IPS-18c (cell line): ENCODE data around the gene KNG1.

Experiments used
- H3K4me3 ChIP-seq: 2 replicates; pipeline ENCODE4 v1.7.0; 2013; ENCODE audit warnings: low read depth, mild to moderate bottlenecking, low read length, moderate library complexity; ENCODE audit not compliant: insufficient read depth
- H3K9me3 ChIP-seq: one replicate; pipeline ENCODE4 v1.6.1; 2013; ENCODE audit warnings: mild to moderate bottlenecking, low read length, moderate library complexity; ENCODE audit not compliant: control insufficient read depth, insufficient read depth

Gene KNG1

DNA sequence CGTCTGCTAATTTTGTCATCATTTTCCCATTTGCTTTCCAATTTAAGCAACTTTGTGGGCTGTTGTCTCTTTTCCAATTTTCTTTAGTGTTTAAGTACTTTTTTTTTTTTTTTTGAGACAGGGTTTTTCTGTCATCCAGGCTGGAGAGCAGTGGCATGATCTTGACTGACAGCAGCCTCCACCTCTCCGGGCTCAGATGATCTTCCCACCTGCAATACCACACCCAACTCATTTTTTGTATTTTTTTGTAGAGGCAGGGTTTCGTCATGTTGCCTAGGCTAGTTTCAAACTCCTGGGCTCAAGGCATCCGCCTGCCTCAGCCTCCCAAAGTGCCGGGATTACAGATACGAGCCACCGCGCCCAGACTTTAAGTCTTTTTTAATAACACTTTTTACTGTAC, 40.1 kb downstream of the KNG1 start:
- no peaks in the 10 kb centered on the region for H3K9me3 ChIP-seq
- H3K4me3 ChIP-seq, result no peak overlapping the region

GRCh38 chr3:186757686-186758220, 40.6 kb downstream of the KNG1 start:
- no peak overlapping the region for H3K4me3 ChIP-seq
- H3K9me3 ChIP-seq, result no peaks in the 10 kb centered on the region

DNA sequence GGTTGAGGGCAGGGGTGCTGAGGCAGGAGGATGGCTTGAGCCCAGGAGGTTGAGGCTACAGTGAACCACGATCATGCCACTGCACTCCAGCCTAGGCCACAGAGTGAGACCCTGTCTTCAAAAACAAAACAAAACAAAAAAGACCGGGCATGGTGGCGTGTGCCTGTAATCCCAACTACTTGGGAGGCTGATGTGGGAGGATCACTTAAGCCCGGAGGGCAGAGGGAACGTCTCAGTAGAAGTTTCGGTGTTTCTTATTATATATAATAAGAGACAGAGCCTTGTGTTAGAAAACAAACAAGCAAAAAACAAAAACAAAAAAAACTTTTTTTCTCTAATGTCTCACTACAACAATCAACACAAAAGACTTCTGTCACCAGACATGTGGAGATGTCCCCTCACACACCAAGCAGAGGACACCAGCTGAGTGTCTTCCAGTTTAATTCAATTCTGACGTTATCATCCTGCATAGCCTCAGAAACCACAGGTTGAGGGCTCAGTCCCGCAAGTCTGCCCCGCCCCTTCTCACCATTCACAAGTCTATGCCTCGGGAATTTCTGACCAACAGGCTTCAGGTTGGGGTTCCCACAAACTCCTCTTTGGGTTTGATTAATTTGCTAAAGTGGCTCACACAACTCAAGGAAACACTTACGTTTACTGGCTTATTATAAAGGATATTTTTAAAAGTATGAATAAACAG, 42.2 kb downstream of the KNG1 start:
- Histone ChIP-seq H3K9me3 (no peaks in the 10 kb centered on the region), H3K4me3 (no peak overlapping the region)

DNA sequence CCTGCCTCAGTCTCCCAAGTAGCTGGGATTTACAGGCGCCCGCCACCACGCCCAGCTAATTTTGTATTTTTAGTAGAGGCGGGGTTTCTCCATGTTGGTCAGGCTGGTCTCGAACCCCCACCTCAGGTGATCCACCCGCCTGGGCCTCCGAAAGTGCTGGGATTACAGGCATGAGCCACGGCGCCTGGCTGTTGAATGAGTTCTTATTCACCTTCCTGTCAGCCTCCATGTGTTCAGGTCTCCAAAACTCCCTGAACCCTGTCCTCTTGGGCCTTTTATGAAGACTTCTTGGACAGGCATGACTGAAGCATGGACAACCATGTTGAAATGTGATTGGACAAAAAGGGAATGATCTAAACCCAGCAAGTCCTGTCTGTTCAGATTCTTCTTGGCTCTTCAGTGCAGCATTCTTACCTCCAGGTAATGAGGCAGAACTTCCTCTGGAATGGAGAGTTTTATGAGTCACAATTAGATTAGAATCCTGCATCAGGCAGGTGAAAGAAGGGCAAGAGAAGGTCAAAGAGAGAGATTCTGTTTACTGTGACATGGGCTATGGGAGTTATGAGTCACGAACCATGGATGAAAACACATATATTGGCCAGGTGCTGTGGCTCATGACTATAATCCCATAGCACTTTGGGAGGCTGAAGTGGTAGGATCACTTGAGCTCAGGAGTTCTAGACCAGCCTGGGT, 43.1 kb downstream of the KNG1 start:
- Histone ChIP-seq H3K9me3 (no peaks in the 10 kb centered on the region), H3K4me3 (no peak overlapping the region)

DNA sequence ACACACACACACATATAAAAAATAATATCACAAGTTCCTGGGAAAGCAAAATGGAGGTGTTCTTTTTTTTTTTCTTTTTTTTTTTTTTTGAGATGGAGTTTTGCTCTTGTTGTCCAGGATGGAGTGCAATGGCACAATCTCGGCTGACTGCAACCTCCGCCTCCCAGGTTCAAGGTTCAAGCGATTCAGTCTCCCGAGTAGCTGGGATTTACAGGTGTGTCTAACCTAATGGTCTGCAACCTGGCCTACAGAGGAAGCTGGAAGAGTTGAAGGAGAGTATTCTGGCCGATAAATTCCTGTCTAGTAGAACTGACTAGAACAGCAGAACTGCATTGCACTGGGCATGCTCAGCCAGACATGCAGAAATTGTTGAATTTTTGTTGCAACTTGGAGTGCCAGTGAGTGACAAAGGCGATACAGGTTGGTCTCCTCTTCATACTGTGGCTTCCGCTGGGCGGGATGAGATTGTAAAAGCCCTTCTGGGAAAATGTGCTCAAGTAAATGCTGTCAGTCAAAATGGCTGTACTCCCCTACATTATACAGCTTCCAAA, 43.8 kb downstream of the KNG1 start:
- no peak overlapping the region for H3K4me3 ChIP-seq
- H3K9me3 ChIP-seq, result no peaks in the 10 kb centered on the region

DNA sequence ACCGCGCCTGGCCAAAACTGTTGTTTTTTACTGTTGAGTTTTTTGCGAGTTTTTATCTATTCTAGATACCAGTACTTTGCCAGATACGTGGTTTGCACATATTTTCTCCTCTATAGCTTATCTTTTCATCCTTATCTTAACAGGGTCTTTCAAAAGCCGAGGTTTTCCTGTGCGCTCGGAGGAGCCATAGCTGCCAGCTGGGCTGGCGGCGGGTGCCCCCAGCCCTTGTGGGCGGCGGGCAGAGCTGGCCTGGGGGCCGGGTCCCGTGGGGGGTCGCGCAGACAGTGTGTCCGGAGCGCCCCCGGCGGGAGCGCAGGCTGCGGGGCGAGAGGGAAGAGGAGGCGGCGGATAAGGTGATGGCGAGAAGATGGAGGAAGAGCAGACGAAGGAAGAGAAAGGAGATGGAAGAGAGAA, 55.1 kb downstream of the KNG1 start:
- peaks cover 2% of the 10 kb centered on the region for H3K9me3 ChIP-seq
- H3K4me3 ChIP-seq, result peak overlapping the region; percentile 15; the same call in 1 of the 2 replicates

DNA sequence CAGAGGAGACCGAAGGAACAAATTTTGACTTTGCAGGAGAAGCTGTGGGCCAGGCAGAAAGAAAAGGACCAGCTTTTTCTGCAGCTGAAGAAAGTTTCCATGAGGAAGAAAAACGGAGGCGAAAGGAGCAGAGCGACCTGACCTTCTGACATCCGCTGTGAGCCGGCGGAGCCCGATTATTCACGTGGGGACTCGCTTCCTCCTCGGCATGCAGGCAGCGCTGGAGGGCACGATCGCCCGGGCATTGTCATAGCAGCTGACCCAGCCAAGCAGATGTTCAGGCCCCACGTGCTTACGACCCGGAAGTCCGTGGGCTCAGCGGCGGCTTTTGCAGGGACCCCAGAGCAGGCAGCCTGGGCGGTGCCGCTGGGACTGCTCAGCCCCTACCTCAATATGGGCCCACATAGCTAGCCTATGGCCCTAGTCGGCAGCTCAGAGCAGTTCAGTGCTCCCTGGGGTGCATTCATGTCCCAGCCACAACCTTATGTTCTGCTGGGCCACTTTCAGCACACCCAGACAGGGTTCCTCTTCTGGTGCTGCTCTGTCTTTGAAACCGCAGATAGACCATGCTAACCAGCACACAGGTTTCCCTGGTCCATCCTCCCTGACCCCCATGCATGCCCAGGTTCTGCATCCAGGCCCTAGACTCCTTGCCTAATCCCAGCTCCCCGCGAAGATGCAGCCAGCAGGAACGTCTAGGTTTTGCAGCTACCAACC, 55.7 kb downstream of the KNG1 start:
- peaks cover 2% of the 10 kb centered on the region for H3K9me3 ChIP-seq
- peak overlapping the region; percentile 15; the same call in 1 of the 2 replicates for H3K4me3 ChIP-seq

DNA sequence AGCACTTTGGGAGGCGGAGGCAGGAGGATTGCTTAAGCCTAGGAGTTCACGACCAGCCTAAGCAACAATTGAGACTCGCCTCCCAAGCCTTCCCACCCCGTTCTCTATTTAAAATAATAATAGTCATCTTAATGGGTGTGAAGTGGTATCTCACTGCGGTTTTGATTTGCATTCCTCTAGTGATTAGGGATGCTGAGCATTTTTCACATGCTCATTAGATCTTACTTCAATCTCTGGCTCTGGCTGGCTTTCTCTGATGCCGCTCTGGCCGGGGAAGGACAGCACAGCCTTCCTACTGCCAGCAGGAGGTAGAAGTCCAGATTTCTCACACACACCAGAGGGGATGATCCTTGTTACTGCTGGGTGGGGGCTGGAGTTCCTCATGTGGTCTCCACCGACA, 58.8 kb downstream of the KNG1 start:
- Histone ChIP-seq H3K4me3 (no peak overlapping the region), H3K9me3 (peaks cover 2% of the 10 kb centered on the region)

GRCh38 chr3:186779204-186779603, 62.0 kb downstream of the KNG1 start:
- no peaks in the 10 kb centered on the region for H3K9me3 ChIP-seq
- H3K4me3 ChIP-seq, result no peak overlapping the region

DNA sequence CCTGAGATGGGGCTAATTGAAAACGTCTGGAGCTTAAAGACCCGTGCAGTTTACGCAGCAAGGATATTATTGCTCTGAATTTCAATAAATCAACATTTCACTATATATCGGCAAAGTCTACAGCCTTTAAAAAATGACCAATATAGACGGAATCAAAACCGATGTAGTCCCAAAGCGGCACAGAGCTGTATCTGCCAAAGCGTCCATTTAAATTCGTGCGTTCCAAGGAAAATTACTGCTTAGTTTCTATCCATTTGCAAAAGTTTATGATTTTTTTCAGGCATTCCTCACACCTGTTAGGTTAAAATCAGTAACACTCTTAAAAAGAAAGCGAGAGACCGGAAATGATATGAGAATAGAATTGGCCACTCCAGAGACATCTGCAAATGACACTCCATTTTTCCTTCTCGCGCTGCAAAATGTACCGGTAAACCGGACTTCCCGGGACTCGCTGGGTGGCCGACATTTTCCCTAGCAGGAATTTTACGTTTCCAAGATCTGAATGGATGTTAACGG, 65.4 kb downstream of the KNG1 start:
- no peaks in the 10 kb centered on the region for H3K9me3 ChIP-seq
- H3K4me3 ChIP-seq, result peak overlapping the region; percentile 98

DNA sequence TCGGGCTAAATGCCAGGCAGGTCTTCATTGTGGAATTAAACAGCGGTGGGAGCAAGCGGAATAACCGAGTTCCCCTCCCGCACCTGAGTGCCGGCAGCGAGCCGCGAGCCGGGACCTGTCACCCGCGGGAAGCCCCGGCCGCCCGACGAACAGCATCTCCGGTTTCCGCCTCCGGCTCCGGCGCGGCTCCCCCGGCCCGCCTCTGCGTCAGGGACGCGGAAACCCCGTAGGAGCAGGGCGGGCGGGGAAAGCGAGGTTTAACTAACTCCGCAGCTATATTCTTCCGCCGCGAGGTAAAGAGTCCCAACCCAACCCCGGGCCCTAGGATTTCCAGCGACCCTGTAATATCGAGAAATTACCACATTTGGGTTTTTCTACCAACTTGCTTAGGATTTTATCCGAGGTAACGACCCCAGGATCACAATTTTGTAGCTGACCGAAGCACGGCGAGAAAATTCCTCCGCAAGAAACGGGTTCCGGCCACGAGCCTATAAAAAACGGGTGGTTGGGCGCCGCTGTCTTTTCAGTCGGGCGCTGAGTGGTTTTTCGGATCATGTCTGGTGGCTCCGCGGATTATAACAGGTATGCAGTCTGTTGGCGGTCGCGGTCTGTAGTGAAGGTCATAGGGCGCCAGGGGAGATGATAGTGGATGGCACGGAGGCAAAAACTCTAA, 66.0 kb downstream of the KNG1 start, which contains the start of gene EIF4A2:
Gene EIF4A2 (plus strand): TSS at position 520 of the 673 bp plus-strand sequence. CDS start 34 bp downstream, at position 554.
- no peaks in the 10 kb centered on the region for H3K9me3 ChIP-seq
- H3K4me3 ChIP-seq, result peak within 1 kb of the TSS; percentile 98

DNA sequence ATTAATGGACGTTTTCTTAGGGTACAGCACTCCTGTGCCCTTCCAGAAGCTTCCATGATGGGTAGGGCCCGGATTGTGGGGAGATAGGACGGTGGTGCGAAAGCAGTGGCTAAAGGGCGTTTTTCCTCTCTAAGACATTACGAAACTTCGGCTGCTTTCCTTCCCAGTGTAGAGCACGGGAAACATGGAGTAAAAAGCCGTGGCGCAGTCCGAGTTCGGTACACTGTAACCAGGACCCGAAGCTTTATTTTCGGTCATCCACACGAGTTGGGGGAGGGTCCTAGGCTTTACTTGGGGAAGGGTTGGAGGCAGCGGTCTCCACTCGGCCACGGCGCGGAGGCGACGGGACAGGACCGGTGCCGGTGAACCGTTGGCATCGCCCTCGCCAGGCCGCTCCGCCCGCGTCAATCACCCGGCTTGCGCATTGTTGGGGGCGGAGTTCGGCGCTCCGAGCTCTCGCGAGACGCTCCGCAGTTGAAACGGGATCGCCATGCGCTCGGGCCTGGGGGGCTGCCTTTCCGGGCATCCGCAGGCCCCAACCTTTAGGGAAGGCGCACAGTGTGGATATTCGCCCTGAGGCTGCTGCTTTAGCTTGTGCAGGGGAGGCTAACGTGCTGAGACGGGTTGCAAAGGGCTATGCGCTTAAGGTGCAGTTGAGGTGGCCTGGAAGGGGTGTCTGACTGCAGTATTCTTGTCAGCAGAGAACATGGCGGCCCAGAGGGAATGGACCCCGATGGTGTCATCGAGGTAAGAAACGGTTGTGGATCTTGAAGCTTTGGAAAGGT, 66.8 kb downstream of the KNG1 start:
- H3K9me3 ChIP-seq, result no peaks in the 10 kb centered on the region
- peak overlapping the region; percentile 98 for H3K4me3 ChIP-seq

- H3K9me3 ChIP-seq, result no peaks in the 10 kb centered on the region
- peak overlapping the region; percentile 98 for H3K4me3 ChIP-seq
These were observed 67.8 kb downstream of the KNG1 start for GRCh38 chr3:186784820-186785494.

DNA sequence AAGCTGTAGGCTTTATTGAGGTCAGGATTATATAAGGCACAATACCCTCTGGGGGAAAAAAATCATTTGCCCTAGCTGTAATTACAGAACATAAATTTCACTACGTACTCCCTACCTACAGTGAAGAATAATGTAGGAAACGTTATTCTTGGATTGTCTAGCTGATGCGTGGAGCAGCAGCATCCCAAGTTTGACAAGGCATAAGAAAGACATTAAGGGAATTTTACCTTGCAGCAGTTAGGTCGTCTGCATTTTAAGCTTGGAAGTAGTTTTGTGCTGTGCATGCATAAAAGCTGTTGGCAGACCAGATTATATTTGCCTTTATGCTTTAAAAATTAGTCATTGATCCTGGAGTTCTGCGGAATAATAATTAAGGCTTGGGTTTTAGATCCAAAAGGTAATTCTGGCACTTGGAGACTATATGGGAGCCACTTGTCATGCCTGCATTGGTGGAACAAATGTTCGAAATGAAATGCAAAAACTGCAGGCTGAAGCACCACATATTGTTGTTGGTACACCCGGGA, 68.4 kb downstream of the KNG1 start:
- H3K9me3 ChIP-seq, result no peaks in the 10 kb centered on the region
- H3K4me3 ChIP-seq, result peak overlapping the region; percentile 98

DNA sequence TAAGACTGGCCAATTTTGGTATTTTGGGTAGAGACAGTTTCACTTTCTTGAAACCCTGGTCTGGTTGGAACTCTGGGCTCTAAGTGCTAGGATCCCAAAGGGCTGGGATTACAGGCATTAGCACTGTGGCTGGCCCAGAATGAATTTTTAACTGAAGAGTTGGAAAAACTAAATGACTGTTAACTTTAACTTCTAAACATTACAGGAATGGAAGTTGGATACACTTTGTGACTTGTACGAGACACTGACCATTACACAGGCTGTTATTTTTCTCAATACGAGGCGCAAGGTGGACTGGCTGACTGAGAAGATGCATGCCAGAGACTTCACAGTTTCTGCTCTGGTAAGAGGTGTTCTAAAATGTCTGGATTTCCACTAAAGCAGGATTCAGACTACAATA, 69.8 kb downstream of the KNG1 start:
- no peaks in the 10 kb centered on the region for H3K9me3 ChIP-seq

More for the DNA sequence above, 69.8 kb downstream of the KNG1 start:
- no peak overlapping the region for H3K4me3 ChIP-seq
